WI38 (cell line): ENCODE data around the gene DRAP1.

Experiments
- H3K4me3 ChIP-seq: 2 replicates; pipeline ENCODE4 v1.5.1; 2011; ENCODE audit warnings: low read depth, mild to moderate bottlenecking, control low read depth, low read length
- TF ChIP-seq, protein P1 (sequence below): IDR thresholded peaks from 2 replicates; pipeline ENCODE4 v1.5.1; 2012; ENCODE audit warnings: low read depth, mild to moderate bottlenecking, control low read depth, low read length

Gene DRAP1

GRCh38 chr11:65888163-65888814 is 30.9 kb upstream of the DRAP1 start, which contains the start of gene FIBP:
Gene FIBP, minus strand, starts transcription at chr11:65888471. Its CDS starts 53 bp downstream, at chr11:65888418.
- H3K4me3 ChIP-seq: peak within 1 kb of the TSS; percentile 78
- TF ChIP-seq, protein P1, sequence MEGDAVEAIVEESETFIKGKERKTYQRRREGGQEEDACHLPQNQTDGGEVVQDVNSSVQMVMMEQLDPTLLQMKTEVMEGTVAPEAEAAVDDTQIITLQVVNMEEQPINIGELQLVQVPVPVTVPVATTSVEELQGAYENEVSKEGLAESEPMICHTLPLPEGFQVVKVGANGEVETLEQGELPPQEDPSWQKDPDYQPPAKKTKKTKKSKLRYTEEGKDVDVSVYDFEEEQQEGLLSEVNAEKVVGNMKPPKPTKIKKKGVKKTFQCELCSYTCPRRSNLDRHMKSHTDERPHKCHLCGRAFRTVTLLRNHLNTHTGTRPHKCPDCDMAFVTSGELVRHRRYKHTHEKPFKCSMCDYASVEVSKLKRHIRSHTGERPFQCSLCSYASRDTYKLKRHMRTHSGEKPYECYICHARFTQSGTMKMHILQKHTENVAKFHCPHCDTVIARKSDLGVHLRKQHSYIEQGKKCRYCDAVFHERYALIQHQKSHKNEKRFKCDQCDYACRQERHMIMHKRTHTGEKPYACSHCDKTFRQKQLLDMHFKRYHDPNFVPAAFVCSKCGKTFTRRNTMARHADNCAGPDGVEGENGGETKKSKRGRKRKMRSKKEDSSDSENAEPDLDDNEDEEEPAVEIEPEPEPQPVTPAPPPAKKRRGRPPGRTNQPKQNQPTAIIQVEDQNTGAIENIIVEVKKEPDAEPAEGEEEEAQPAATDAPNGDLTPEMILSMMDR: peak; percentile 78

DNA sequence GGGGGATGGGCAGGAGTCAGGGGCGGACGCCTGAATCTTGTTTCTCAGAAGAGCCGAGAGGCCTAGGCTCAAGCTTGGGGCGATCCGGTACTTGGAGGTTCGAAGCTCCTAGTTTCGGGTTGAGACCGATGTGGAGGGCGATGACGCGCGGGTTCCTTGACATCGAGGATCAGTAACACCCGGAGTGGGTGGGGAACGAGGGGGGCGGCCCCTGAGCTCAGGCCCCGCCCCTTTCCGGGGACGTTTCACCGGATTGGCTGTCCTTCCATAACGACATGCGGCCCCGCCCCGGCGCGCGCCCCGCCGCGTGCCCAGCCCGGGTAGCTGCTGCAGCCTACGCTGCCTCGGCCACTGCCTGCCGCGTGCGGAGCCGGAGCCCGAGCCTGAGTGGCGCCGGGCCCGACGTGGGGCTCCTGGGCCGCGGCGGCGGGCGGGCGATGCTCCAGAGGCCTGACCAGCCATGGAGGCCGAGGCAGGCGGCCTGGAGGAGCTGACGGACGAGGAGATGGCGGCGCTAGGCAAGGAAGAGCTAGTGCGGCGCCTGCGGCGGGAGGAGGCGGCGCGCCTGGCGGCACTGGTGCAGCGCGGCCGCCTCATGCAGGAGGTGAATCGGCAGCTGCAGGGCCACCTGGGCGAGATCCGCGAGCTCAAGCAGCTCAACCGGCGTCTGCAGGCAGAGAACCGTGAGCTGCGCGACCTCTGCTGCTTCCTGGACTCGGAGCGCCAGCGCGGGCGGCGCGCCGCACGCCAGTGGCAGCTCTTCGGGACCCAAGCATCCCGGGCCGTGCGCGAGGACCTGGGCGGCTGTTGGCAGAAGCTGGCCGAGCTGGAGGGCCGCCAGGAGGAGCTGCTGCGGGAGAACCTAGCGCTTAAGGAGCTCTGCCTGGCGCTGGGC is 28.7 kb upstream of the DRAP1 start, which contains the start of gene CCDC85B:
TSS of gene CCDC85B (plus strand) at position 350 of the 895 bp plus-strand sequence. CDS start at position 461, 111 bp downstream.
- H3K4me3 ChIP-seq: peak within 1 kb of the TSS; percentile 78

DNA sequence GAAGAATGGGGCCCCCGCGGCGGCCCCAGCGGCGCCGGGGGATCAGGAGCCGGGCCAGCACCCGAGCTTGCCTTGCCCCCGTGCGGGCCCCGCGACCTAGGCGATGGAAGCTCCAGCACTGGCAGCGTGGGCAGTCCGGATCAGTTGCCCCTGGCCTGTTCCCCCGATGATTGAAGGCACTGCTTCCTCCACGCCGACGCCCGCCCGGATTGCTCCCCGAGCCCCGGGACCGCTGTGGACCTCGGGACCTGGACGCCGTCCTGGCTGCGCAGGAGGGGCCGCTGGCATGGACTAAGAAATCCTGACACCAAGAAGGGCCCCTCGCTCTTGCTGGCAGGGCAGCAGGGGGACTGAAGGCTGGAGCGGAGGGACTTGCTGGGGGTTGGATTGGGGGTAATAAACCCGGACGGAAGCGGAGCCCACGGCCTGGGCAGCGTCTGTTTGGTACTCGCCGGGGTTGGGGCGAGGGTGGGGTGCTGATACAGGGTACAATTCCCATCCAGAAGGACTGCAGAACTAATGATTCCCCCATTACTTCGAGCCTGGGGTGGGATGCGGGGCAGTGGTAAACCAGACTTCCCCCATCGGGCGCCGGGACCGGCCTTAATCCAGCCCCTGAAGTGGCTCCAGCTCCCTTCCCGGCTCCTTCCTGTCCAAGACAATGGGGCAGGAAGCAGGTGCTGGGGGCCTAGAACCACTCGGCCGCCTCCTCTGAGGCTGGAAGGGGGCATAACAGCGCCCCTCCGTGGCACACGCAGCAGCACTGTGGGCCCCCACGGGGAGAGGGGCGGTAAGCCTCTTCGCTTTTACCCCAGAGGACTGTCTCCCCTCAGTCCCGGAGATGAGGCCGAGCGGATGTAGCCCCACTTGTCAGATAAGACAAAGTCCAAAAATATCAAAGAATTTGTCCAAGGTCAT is 27.7 kb upstream of the DRAP1 start:
- peak overlapping the region; percentile 60 for H3K4me3 ChIP-seq
- TF ChIP-seq, protein P1: 0 out of 2 replicates have a peak, but pooled peaks have one; percentile 13

More for the DNA sequence above, 28.7 kb upstream of the DRAP1 start, which contains the start of gene CCDC85B:
- TF ChIP-seq, protein P1: no peak

DNA sequence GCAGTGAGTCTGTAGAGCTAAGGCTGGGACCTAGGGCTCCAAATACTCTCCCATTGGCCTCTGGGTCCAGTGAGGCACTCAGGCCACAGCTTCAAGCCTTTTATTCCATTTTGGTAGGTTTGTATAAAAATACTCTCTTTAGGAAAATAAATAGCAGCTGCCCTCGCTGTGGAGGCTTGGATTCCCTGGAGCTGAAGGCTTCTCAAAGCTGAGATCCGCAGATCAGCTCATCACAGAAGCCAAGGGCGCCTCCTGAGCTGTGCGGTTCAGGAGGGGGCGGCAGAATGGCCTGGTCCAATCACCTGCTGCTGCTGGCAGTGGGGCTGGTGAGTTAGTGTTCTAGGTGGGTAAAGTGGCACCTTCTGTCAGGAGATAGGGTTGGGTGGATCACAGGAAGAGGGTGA is 27.1 kb upstream of the DRAP1 start:
- peak overlapping the region; percentile 60 for H3K4me3 ChIP-seq

- peak overlapping the region; percentile 60 for H3K4me3 ChIP-seq
- TF ChIP-seq, protein P1: no peak
These were observed 26.4 kb upstream of the DRAP1 start for GRCh38 chr11:65892661-65893317.

- TF ChIP-seq, protein P1: no peak
- H3K4me3 ChIP-seq: peak overlapping the region; percentile 43
These were observed 25.1 kb upstream of the DRAP1 start for GRCh38 chr11:65894034-65894591.
